NCI-H187 treated with DMSO at 0.1 percent for 48 hours (cell line): ENCODE measurements around the gene GNA15.
"Not testable (repeated sequence)": the region's sequence is repeated elsewhere in the genome, so short reads cannot be mapped to it uniquely, and the experiment has no call there.

Experiments used
- DNase-seq: peaks from one replicate; lab custom pipeline; 2025; lab: John Stamatoyannopoulos, UW

Gene GNA15

GRCh38 chr19:3149526-3150505 is 14.0 kb downstream of the GNA15 start:
- DNase-seq: no peak

GRCh38 chr19:3150739-3151329 is 15.0 kb downstream of the GNA15 start:
- no peak for DNase-seq

GRCh38 chr19:3151563-3152418 is 16.0 kb downstream of the GNA15 start:
- DNase-seq: no peak

- DNase-seq: no peak
Observed at GRCh38 chr19:3152419-3152780, 16.6 kb downstream of the GNA15 start.

GRCh38 chr19:3153286-3154230 is 17.7 kb downstream of the GNA15 start:
- DNase-seq: no peak

GRCh38 chr19:3154447-3154846 is 18.6 kb downstream of the GNA15 start:
- DNase-seq: not testable (repeated sequence)

GRCh38 chr19:3154957-3155736 is 19.3 kb downstream of the GNA15 start:
- no peak for DNase-seq

GRCh38 chr19:3157096-3157845 is 21.4 kb downstream of the GNA15 start:
- DNase-seq: no peak

GRCh38 chr19:3159565-3159964 is 23.7 kb downstream of the GNA15 start:
- no peak for DNase-seq

GRCh38 chr19:3160219-3160618 is 24.4 kb downstream of the GNA15 start:
- DNase-seq: no peak

GRCh38 chr19:3161453-3161852 is 25.6 kb downstream of the GNA15 start:
- no peak for DNase-seq

GRCh38 chr19:3162418-3163229 is 26.8 kb downstream of the GNA15 start:
- DNase-seq: no peak

GRCh38 chr19:3163230-3163886 is 27.5 kb downstream of the GNA15 start:
- DNase-seq: no peak

GRCh38 chr19:3163943-3164342 is 28.1 kb downstream of the GNA15 start:
- DNase-seq: no peak

GRCh38 chr19:3167533-3168272 is 31.9 kb downstream of the GNA15 start:
- no peak for DNase-seq

GRCh38 chr19:3171894-3172672 is 36.2 kb downstream of the GNA15 start:
- DNase-seq: no peak

GRCh38 chr19:3172673-3173000 is 36.8 kb downstream of the GNA15 start:
- DNase-seq: not testable (repeated sequence)
